Fibroblast of skin of right quadriceps (primary cell): Measurements from ENCODE around the gene RELB.

ENCODE experiments used
- DNase-seq: peaks from one replicate; pipeline ENCODE4 v3.0.0-alpha.2; 2013

Gene RELB

GRCh38 chr19:45063851-45064801 lies 62.9 kb downstream of the RELB start:
- no peak for DNase-seq

- no peak for DNase-seq
Measured at GRCh38 chr19:45066921-45067661, 65.8 kb downstream of the RELB start.

GRCh38 chr19:45068041-45068440 lies 66.8 kb downstream of the RELB start:
- DNase-seq, result no peak

- DNase-seq, result no peak
Measured at GRCh38 chr19:45069056-45069455, 67.8 kb downstream of the RELB start.

GRCh38 chr19:45070214-45070613 lies 69.0 kb downstream of the RELB start:
- no peak for DNase-seq

DNA sequence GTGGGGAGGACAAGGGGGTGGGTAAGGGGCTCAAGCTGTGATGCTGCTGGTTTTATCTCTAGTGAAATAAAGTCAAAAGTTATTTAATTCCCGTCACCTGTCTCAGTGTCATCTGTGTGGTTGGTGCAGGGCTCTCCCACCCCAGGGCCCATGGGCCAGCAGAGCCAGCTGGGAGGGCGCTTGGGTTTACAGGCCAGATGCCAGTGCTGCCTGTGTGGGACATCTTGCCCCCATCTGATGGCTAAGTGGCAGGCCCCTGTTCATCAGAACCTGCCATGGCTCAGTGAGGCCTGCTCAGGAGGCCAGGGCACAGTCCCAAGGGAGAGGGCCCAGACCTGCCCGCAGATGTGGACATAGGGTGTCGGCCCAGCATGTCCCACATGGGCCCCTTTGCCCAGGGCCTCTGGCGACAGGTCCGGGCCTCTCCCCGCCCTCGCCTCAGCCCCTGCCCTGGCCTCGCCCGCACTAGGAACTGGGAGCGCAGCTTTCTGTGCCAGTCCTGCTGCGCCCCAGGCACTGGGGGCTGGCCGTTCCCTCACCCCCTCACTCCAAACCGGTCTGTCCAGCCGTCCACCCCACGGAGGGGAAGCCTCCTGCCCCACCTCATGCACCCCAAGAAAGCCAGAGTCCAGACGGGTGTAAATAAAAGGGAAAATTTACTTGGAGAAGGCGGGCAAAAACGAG lies 69.7 kb downstream of the RELB start:
- DNase-seq, result no peak

DNA sequence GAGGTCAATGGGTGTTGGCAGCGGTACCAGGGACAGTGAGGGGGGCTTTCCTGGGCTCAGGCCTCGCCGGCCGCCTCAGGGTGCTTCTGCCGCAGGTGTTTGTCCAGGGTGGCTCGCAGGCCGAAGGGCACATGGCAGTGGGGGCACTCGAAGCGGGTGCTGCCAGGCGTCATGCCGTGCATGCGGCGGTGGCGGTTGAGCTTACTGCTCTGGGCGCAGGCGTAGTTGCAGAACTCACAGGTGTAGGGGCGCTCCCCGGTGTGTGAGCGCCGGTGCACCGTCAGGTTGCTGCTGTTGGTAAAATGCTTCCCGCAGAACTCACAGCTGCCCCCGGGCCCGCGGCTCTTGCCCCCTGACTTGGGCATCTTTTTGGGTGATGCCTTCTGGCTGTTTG lies 70.3 kb downstream of the RELB start:
- no peak for DNase-seq

GRCh38 chr19:45071969-45072790 lies 70.9 kb downstream of the RELB start:
- DNase-seq, result no peak

DNA sequence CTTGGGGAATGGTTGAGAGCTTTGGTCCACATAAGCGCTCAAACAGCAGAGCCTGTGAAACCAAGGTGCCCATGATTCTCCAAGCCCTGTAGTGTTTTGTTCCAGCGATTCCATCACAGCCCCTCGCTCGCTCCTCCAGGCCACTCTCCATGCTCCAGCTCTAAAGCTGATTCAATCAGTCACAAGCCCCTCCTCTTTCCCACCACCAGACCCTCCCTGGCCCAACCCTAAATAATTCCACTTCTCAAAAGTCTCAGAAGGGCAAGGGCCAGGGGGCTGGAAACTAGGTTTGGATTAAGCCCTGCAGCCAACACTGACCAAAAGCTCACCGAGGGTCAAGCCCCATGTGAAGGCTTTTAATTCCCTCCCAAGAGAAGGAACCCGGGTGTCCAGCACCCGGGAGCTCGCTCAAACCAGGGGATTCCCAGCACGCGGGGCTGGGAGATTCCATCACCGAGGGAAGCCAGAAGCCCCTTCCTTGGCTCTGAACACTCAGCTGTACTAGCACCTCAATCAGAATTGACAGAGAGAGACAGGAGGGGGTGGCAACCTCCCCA lies 73.6 kb downstream of the RELB start:
- no peak for DNase-seq

DNA sequence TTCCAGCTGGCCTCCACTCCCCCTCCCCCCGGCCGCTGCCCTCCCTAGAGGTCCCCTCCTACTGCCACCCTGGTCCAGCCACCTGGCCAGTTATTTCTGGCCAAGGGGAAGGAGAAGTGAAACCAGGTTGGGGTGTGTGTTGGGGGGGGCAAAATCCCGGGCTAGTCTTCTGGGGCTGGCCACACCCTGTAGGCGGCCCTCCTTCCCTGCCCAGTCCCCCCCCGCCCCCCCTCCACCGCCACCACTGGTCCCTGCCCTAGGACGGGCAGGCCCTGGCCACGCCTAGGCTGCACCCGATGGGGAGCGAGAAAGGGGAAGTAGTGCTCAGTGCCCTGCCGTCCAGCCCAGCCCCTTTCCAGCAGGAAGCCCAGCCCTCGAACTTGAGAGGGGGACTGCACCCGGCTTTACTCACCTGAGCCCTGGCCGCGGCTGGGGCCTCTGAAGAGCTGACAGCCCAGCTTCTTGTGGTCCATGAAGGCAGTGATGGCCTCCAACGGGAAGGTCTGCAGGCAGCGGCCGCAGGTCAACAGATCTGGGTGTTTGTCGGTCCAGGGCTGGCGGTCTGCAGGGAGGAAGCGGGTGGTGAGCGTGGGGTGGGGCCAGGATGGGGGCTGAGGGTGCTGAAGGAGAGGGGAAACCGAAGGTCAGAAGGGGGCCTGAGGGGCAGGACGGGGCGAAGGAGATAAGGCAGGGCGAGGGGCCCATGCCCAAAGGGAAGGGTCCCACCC lies 74.2 kb downstream of the RELB start:
- no peak for DNase-seq

DNA sequence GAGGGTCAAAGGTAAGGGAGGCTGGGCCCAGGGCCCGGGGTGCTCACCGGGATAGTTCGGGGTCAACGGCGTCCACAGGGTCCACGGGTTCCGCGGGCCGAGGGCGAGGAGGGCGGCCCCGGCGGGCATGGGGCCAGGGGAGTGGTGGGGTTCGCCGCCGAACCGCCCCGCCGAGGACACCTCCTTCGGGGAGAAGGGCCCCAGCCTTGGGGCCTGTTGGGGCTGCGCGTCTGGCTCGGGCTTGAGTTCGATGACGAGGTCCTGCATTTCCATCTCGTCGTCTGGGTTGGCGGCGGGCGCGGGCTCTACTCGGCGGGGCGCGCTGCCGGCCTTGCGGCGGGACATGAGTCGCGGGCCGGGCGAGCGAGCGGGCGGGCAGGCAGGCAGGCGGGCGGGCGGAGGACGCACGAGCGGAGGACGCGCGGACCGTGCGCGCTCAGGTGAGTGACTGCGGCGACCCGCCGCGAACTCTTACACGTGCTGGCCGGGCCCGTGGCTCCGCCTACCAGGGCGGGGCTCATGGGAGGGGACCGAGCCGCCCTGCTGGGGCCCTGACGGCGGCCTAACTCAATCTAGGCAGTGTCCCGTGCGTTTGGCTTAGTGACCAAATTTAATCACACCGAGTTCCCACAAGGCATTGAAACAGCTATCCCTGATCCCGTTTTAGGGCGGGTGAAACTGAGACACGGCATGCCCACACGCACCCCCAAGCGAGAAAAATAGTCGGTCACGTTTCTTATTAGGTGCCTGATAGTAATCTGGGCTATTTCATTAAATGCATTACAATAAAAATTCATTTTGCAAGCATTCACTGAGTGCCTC lies 75.0 kb downstream of the RELB start, which contains the start of gene ZNF296:
Gene ZNF296 (minus strand): TSS at position 450 of the 822 bp plus-strand sequence. CDS start 105 bp downstream, at position 345.
- peak; percentile 37 for DNase-seq

DNA sequence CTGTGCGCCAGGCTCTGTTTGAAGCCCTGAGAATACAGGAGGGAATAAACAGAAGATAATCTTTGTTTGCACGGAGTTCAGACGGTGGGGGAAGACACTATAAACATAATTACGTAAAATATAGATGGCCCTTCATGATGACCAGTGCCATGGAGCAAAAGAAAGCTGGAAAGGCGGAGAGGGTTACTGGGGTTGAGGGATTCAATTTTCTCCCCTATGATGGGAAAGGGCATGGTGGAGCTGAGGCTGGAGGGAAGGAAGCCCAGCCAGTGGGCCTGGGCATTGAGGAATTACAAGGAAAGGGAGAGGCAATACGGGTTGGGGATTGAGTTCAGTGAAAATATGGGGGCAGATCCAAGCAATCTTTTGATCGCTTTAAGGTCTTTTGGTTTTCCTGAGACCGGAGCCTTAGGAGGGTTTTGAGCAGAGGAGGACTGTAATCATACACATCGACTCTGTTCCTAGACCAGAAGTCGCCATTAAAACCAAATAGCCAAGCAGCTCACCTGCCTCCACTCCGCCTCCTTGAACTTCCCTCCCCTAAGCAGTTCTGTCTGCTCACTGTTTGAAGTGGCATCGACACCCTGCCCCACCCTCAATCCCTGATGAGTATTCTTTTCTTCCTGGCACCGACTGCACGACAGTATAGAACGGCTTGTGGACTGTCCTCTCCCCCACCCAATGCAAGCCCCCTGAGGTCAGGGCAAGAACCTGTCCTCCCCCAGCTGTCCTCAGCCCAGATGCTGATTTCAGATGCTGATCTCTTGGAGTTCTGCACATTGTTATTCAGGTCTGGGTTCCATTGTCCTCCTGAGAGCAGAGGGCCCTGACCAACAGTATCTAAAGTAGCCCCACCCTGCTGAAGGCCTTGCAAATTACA lies 75.8 kb downstream of the RELB start:
- DNase-seq, result no peak

GRCh38 chr19:45078390-45079062 lies 77.3 kb downstream of the RELB start:
- DNase-seq, result no peak

- DNase-seq, result peak; percentile 76
Measured at GRCh38 chr19:45079063-45079910, 78.0 kb downstream of the RELB start, which contains the start of gene GEMIN7. TSS of gene GEMIN7 (plus strand) at chr19:45079260. CDS start at chr19:45090115, 10,855 bp downstream.

- no peak for DNase-seq
Measured at GRCh38 chr19:45079911-45080370, 78.7 kb downstream of the RELB start.

GRCh38 chr19:45082170-45082569 lies 80.9 kb downstream of the RELB start:
- no peak for DNase-seq

- no peak for DNase-seq
Measured at GRCh38 chr19:45086480-45086879, 85.2 kb downstream of the RELB start.
